H1 (cell line): ENCODE results near the gene AAMP. TPM values are rescaled to one million over a fixed set of nuclear protein-coding genes. Genes with fewer than 3 reads are reported as not detected.

ENCODE experiments used
- CTCF ChIA-PET: fragments of 300-600 bp; sonication (Branson Sonifier 250); formaldehyde crosslinking; loops from one replicate; lab custom pipeline; 2021; ENCODE audit not compliant: partially characterized antibody; lab: Charles Lee
- POLR2A ChIA-PET: fragments of 300-600 bp; sonication (Branson Sonifier 250); formaldehyde crosslinking; loops from one replicate; lab custom pipeline; 2021; ENCODE audit warnings: inconsistent platforms; ENCODE audit not compliant: partially characterized antibody; lab: Charles Lee
- DNase-seq, 2 experiments: peaks; one replicate each; pipeline versions ENCODE4 v3.0.0 to v3.0.0-alpha.2; 2010 to 2022; ENCODE audit warnings: low spot score in 2 of 2, low read depth in 1 of 2, mixed read lengths in 1 of 2
- FAIRE-seq: peaks from 2 replicates; lab custom pipeline; 2011; peaks lifted over from hg19 to GRCh38; lab: Jason Lieb, UNC
- H2AFZ ChIP-seq: 2 replicates; pipeline ENCODE4 v1.8.1; 2012; ENCODE audit warnings: low read length, inconsistent platforms
- H2AK5ac ChIP-seq: 2 replicates; pipeline ENCODE4 v1.6.1; 2013; ENCODE audit warnings: low read depth, low read length
- H2BK120ac ChIP-seq: replicated peaks from 2 replicates; pipeline ENCODE3; 2013; ENCODE audit warnings: low read depth, low read length, inconsistent platforms
- H2BK12ac ChIP-seq: 2 replicates; pipeline ENCODE4 v1.6.1; 2013; ENCODE audit warnings: low read depth, low read length
- H2BK15ac ChIP-seq: 2 replicates; pipeline ENCODE4 v1.6.1; 2013; ENCODE audit warnings: low read length
- H2BK20ac ChIP-seq: 2 replicates; pipeline ENCODE4 v1.6.1; 2013; ENCODE audit warnings: low read length
- H2BK5ac ChIP-seq: 2 replicates; pipeline ENCODE4 v1.6.1; 2013; ENCODE audit warnings: low read depth, low read length
- H3K14ac ChIP-seq: 2 replicates; pipeline ENCODE4 v1.6.1; 2013; ENCODE audit warnings: inconsistent platforms; ENCODE audit not compliant: insufficient read length
- H3K18ac ChIP-seq: 2 replicates; pipeline ENCODE4 v1.6.1; 2013; ENCODE audit warnings: low read length; ENCODE audit errors: extremely low read depth
- H3K23ac ChIP-seq: 2 replicates; pipeline ENCODE4 v1.6.1; 2013; ENCODE audit warnings: inconsistent platforms; ENCODE audit not compliant: insufficient read length
- H3K23me2 ChIP-seq: 2 replicates; pipeline ENCODE4 v1.6.1; 2013; ENCODE audit warnings: low read depth, low read length
- H3K27ac ChIP-seq: 2 replicates; pipeline ENCODE4 v1.6.1; 2011; ENCODE audit warnings: low read depth, low read length, inconsistent platforms
- H3K27me3 ChIP-seq, 4 experiments: replicated peaks in 1 of 4; 1 replicate in 1 of 4; 2 replicates in 3 of 4; pipeline versions ENCODE4 v1.6.1 to v1.8.1; 2011 to 2013; ENCODE audit warnings: low read length in 3 of 4, mild to moderate bottlenecking in 3 of 4, inconsistent platforms in 2 of 4, mixed read lengths in 2 of 4, moderate library complexity in 1 of 4; ENCODE audit not compliant: control insufficient read depth in 3 of 4, insufficient read depth in 3 of 4; ENCODE audit errors: extremely low read depth in 1 of 4
- H3K36me3 ChIP-seq, 4 experiments: 2 replicates each; pipeline versions ENCODE4 v1.6.1 to v1.8.1; 2011 to 2013; ENCODE audit warnings: mild to moderate bottlenecking in 4 of 4, low read length in 3 of 4, moderate library complexity in 2 of 4, control low read depth in 1 of 4, inconsistent platforms in 1 of 4; ENCODE audit not compliant: insufficient read depth in 4 of 4, control insufficient read depth in 2 of 4
- H3K4ac ChIP-seq: replicated peaks from 2 replicates; pipeline ENCODE3; 2013; ENCODE audit warnings: low read length, low read depth, mixed read lengths, inconsistent platforms; ENCODE audit not compliant: insufficient read length
- H3K4me1 ChIP-seq, 4 experiments: replicated peaks in 1 of 4; 1 replicate in 1 of 4; 2 replicates in 3 of 4; pipeline versions ENCODE4 v1.6.1 to v1.8.1; 2011 to 2013; ENCODE audit warnings: low read length in 3 of 4, inconsistent platforms in 2 of 4, mixed read lengths in 1 of 4; ENCODE audit not compliant: insufficient read depth in 4 of 4, control insufficient read depth in 3 of 4
- H3K4me2 ChIP-seq, 2 experiments: 2 replicates each; pipeline versions ENCODE4 v1.6.1 to v1.8.1; 2011 to 2013; ENCODE audit warnings: low read depth in 2 of 2, low read length in 2 of 2, control low read depth in 1 of 2, inconsistent platforms in 1 of 2, mild to moderate bottlenecking in 1 of 2; ENCODE audit not compliant: insufficient read depth in 1 of 2
- H3K4me3 ChIP-seq, 4 experiments: fragments of 200-600, 300-600 bp in 1 of 4; sonication (generic), shearing (Covaris generic), sonication (Bioruptor Twin) in 1 of 4; 2 replicates each; pipeline versions ENCODE4 v1.5.1 to v1.8.1; 2011 to 2016; ENCODE audit warnings: low read length in 4 of 4, low read depth in 3 of 4, control low read depth in 2 of 4, inconsistent platforms in 2 of 4, mild to moderate bottlenecking in 2 of 4, mixed read lengths in 1 of 4, moderate library complexity in 1 of 4; ENCODE audit not compliant: insufficient read depth in 2 of 4; ENCODE audit errors: extremely low read depth in 1 of 4
- H3K56ac ChIP-seq: replicated peaks from 2 replicates; pipeline ENCODE3; 2013; ENCODE audit warnings: low read depth, mild to moderate bottlenecking, mixed read lengths, low read length, inconsistent platforms; ENCODE audit not compliant: insufficient read length
- H3K79me1 ChIP-seq: 2 replicates; pipeline ENCODE4 v1.6.1; 2013; ENCODE audit warnings: low read depth, low read length, control low read depth
- H3K79me2 ChIP-seq, 2 experiments: 2 replicates each; pipeline versions ENCODE4 v1.6.1 to v1.8.1; 2012 to 2013; ENCODE audit warnings: low read length in 2 of 2, mild to moderate bottlenecking in 2 of 2, inconsistent platforms in 1 of 2; ENCODE audit not compliant: insufficient read depth in 2 of 2, control insufficient read depth in 1 of 2
- H3K9ac ChIP-seq, 4 experiments: replicated peaks in 1 of 4; 1 replicate in 1 of 4; 2 replicates in 3 of 4; pipeline versions ENCODE4 v1.6.1 to v1.8.1; 2011 to 2013; ENCODE audit warnings: low read depth in 3 of 4, low read length in 3 of 4, control low read depth in 2 of 4, mild to moderate bottlenecking in 2 of 4, moderate library complexity in 2 of 4, inconsistent platforms in 1 of 4; ENCODE audit errors: extremely low read depth in 1 of 4
- H3K9me3 ChIP-seq, 2 experiments: 2 replicates each; pipeline versions ENCODE4 v1.6.1 to v1.8.1; 2012 to 2013; ENCODE audit warnings: mild to moderate bottlenecking in 2 of 2, moderate library complexity in 2 of 2, control low read depth in 1 of 2, inconsistent platforms in 1 of 2, low read depth in 1 of 2, low read length in 1 of 2, mixed read lengths in 1 of 2; ENCODE audit not compliant: insufficient read depth in 2 of 2
- H4K20me1 ChIP-seq, 2 experiments: replicated peaks in 1 of 2; 2 replicates each; pipeline versions ENCODE3 to v1.8.1; 2011 to 2013; ENCODE audit warnings: inconsistent platforms in 2 of 2, low read length in 2 of 2, mild to moderate bottlenecking in 1 of 2; ENCODE audit not compliant: insufficient read depth in 2 of 2, control insufficient read depth in 1 of 2
- H4K5ac ChIP-seq: 2 replicates; pipeline ENCODE4 v1.6.1; 2013; ENCODE audit warnings: low read length, low read depth, mixed read lengths, inconsistent platforms; ENCODE audit not compliant: insufficient read length
- H4K8ac ChIP-seq: 2 replicates; pipeline ENCODE4 v1.8.0; 2013; ENCODE audit warnings: mild to moderate bottlenecking, moderate library complexity, low read length, inconsistent platforms; ENCODE audit not compliant: insufficient read depth; ENCODE audit errors: extremely low read depth
- H4K91ac ChIP-seq: replicated peaks from 2 replicates; pipeline ENCODE3; 2013; ENCODE audit warnings: low read length, mixed read lengths, inconsistent platforms; ENCODE audit not compliant: insufficient read length
- BCL11A ChIP-seq, 2 experiments: IDR thresholded peaks; one replicate each; pipeline ENCODE4 v1.6.1; 2011; ENCODE audit warnings: low read depth in 2 of 2, low read length in 2 of 2, mild to moderate bottlenecking in 2 of 2
- CEBPB ChIP-seq: IDR thresholded peaks from 2 replicates; pipeline ENCODE4 v1.6.1; 2012; ENCODE audit warnings: low read depth, low read length
- CHD1 ChIP-seq: IDR thresholded peaks from 2 replicates; pipeline ENCODE4 v1.6.1; 2012; ENCODE audit warnings: low read depth, low read length, improper control_type of control experiment
- POLR2A ChIP-seq, 2 experiments: IDR thresholded peaks; 1 replicate in 1 of 2; 2 replicates in 1 of 2; pipeline ENCODE4 v1.6.1; 2011; ENCODE audit warnings: low read depth in 2 of 2, low read length in 2 of 2, mild to moderate bottlenecking in 2 of 2; ENCODE audit errors: control extremely low read depth in 1 of 2
- POLR2AphosphoS5 ChIP-seq: IDR thresholded peaks from 2 replicates; pipeline ENCODE4 v1.6.1; 2011; ENCODE audit warnings: low read depth, low read length
- RAD21 ChIP-seq, 2 experiments: IDR thresholded peaks in 1 of 2; conservative IDR thresholded peaks in 1 of 2; 2 replicates each; pipeline ENCODE4 v1.6.1; 2011; ENCODE audit warnings: low read depth in 2 of 2, low read length in 2 of 2, improper control_type of control experiment in 1 of 2, inconsistent platforms in 1 of 2, mild to moderate bottlenecking in 1 of 2, moderate library complexity in 1 of 2
- RFX5 ChIP-seq: IDR thresholded peaks from 2 replicates; pipeline ENCODE4 v1.6.1; 2011; ENCODE audit warnings: low read depth, low read length, improper control_type of control experiment, borderline replicate concordance
- SIN3A ChIP-seq, 2 experiments: IDR thresholded peaks in 1 of 2; conservative IDR thresholded peaks in 1 of 2; 2 replicates each; pipeline ENCODE4 v1.6.1; 2011 to 2012; ENCODE audit warnings: low read length in 2 of 2, improper control_type of control experiment in 1 of 2, low read depth in 1 of 2, mild to moderate bottlenecking in 1 of 2
- WGBS, 2 experiments: shearing (Covaris generic) in 1 of 2; methylation state at CpG; one replicate each; pipeline versions ENCODE4 v1.1.6 to v1.1.7; 2013 to 2015; ENCODE audit warnings: low lambda C conversion rate in 2 of 2, mixed read lengths in 2 of 2, inconsistent platforms in 1 of 2, low coverage in 1 of 2, missing lambda C conversion rate in 1 of 2; ENCODE audit not compliant: insufficient replicate concordance in 2 of 2, insufficient coverage in 1 of 2, insufficient read length in 1 of 2; ENCODE audit errors: extremely low coverage in 1 of 2, missing lambda C conversion rate in 1 of 2; 5-methylcytosine and 5-hydroxymethylcytosine counted together
- polyA plus RNA-seq, 7 experiments: library from polyadenylated mRNA; depleted of rRNA in 3 of 7; stranded (reverse) in 5 of 7; unstranded in 2 of 7; fragments of >200 nt in 5 of 7; fragments of 200-250 nt in 2 of 7; gene quantifications; 1 replicate in 5 of 7; 2 replicates in 1 of 7; 4 replicates in 1 of 7; pipeline versions ENCODE4 v1.2.1 to v1.2.3, GENCODE V29; 2011 to 2013; ENCODE audit warnings: missing spikeins in 2 of 7, mixed read lengths in 2 of 7
- total RNA-seq: library from RNA; stranded (reverse); fragmentation: NEBNext Ultra II Directional; extraction: Animal tissue kit (Norgen Biotek cat#: 25700); gene quantifications from 2 replicates; pipeline ENCODE4 v1.2.1, GENCODE V29; 2021
- TF ChIP-seq, protein P1 (sequence below): IDR thresholded peaks from 2 replicates; pipeline ENCODE4 v1.6.1; 2011; ENCODE audit warnings: low read depth, mild to moderate bottlenecking, low read length; ENCODE audit not compliant: insufficient read depth

AAMP gene
- total and polyA plus RNA-seq, 2 of the 8 experiments (the other 6 are each of a cell fraction or from before 2014, with no cell fraction given), result 119 to 125 TPM

- POLR2A ChIA-PET, result interaction anchor here (0.7 to 1.6 kb wide), 3 partner anchors 22 to 56 kb away, joined by 3 to 5 read pairs (median 3); partner anchors contain the start of gene CATIP
- H3K9ac ChIP-seq, result no peak overlapping the region
- peak; percentile 94 for FAIRE-seq
- H3K27me3 ChIP-seq, result no peaks in the 10 kb centered on the region
- no peak overlapping the region for H3K18ac ChIP-seq
- no peaks in the 10 kb centered on the region for H3K4me1 ChIP-seq
- no peak overlapping the region for H3K4me2 ChIP-seq
- no peak overlapping the region; the same call in 1 of the 2 replicates for H2BK15ac ChIP-seq
- no peak overlapping the region for H2AK5ac ChIP-seq
- no peak overlapping the region for H3K4me3 ChIP-seq
- no peak overlapping the region for H3K27ac ChIP-seq
- no peak overlapping the region for H2BK20ac ChIP-seq
- no peaks in the 10 kb centered on the region for H3K79me1 ChIP-seq
- WGBS, 2 experiments, result 22% methylated on average over 9 of the region's 9 CpGs; no CpG with 5 or more reads in 1 of the 2 experiments
- no peak overlapping the region for H3K14ac ChIP-seq
- H3K79me2 ChIP-seq, result no peaks in the 10 kb centered on the region
- H4K8ac ChIP-seq, result no peak overlapping the region
- H3K23ac ChIP-seq, result no peak overlapping the region
- no peaks in the 10 kb centered on the region for H3K9me3 ChIP-seq
- CTCF ChIA-PET, result interaction anchor here (0.6 to 11.7 kb wide), 39 partner anchors 7 to 406 kb away, joined by 3 to 192 read pairs (median 6); partner anchors contain the start of genes AAMP, CATIP, CTDSP1 and PNKD
- no peak overlapping the region for H2BK5ac ChIP-seq
- no peak overlapping the region for H2BK120ac ChIP-seq
- no peak overlapping the region for H2AFZ ChIP-seq
- no peak overlapping the region for H4K5ac ChIP-seq
- H3K36me3 ChIP-seq, result no peaks in the 10 kb centered on the region
- H4K91ac ChIP-seq, result no peak overlapping the region
- H3K4ac ChIP-seq, result no peak overlapping the region
- DNase-seq, result peak; percentile 76 to 93
- no peak overlapping the region for H3K56ac ChIP-seq
- H2BK12ac ChIP-seq, result no peak overlapping the region
- no peaks in the 10 kb centered on the region for H4K20me1 ChIP-seq
- no peaks in the 10 kb centered on the region for H3K23me2 ChIP-seq
- TF ChIP-seq, protein P1, sequence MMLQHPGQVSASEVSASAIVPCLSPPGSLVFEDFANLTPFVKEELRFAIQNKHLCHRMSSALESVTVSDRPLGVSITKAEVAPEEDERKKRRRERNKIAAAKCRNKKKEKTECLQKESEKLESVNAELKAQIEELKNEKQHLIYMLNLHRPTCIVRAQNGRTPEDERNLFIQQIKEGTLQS, result 0 out of 2 replicates have a peak, but pooled peaks have one; percentile 3
- TF ChIP-seq SIN3A (conservative IDR thresholded peaks at IDR 0.05 in 1 of 2, IDR thresholded peaks at IDR 0.05 in 1 of 2; ENCODE audit: low read depth in 1 of 2, low read length in 2 of 2) (no peak), CHD1 (no peak), POLR2AphosphoS5 (no peak), POLR2A (IDR thresholded peaks at IDR 0.05; ENCODE audit: control extremely low read depth in 1 of 2, low read depth in 2 of 2, low read length in 2 of 2) (no peak), BCL11A (IDR thresholded peaks at IDR 0.05; ENCODE audit: low read depth in 2 of 2, low read length in 2 of 2) (no peak), RAD21 (IDR thresholded peaks at IDR 0.05 in 1 of 2, conservative IDR thresholded peaks at IDR 0.05 in 1 of 2; ENCODE audit: low read depth in 2 of 2, low read length in 2 of 2) (peak; percentile 96 to 98), RFX5 (no peak), CEBPB (0 out of 2 replicates have a peak, but pooled peaks have one; percentile 6)
Observed at GRCh38 chr2:218301176-218301819, 31.4 kb upstream of the AAMP start.
